Measurements from ENCODE around the gene PLEKHO2.
"Not testable (repeated sequence)": the region's sequence is repeated elsewhere in the genome, so short reads cannot be mapped to it uniquely, and the experiment has no call there.

PLEKHO2 gene, protein sequence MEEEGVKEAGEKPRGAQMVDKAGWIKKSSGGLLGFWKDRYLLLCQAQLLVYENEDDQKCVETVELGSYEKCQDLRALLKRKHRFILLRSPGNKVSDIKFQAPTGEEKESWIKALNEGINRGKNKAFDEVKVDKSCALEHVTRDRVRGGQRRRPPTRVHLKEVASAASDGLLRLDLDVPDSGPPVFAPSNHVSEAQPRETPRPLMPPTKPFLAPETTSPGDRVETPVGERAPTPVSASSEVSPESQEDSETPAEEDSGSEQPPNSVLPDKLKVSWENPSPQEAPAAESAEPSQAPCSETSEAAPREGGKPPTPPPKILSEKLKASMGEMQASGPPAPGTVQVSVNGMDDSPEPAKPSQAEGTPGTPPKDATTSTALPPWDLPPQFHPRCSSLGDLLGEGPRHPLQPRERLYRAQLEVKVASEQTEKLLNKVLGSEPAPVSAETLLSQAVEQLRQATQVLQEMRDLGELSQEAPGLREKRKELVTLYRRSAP

DNA sequence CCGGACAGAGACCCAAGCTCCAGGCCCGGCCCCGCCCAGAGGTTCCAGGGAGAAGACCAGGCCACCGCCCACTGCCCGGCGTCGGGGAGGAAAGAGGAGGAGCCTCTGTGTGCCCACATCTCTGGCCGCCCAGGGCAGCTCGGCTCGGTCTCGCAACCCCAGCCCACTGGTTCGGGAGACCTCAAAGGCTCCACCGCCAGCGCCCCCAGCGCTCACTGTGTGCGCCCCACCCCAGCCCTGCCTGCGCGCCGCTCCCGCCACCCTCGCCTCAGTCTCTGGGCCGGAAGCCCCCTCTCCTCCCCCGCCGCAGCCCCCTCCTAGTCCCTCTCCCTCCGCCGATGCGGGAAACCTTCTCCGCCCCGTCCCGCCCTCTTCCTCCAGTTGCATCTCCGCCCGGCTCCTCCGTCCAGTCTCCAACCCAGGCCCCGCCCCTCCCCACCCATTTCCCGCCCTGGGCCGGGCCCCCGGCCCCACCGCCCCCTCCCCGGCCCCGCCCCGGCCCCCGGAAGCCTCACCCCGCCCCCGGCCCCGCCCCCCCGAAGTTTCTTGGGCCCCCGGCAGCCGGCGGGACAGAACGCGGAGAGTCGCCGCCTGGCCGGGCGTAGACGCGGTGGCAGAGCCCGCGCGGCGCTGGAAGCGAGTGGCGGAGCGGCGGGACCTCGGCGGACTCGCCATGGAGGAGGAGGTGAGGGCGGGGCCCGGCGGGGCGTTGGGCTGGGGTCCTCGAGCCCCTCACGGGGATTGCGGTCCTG is at the start of gene PLEKHO2:
PLEKHO2 (plus strand) TSS at position 572 of the 752 bp plus-strand sequence; CDS start at position 674, 102 bp downstream.
- no peak for FAIRE-seq

DNA sequence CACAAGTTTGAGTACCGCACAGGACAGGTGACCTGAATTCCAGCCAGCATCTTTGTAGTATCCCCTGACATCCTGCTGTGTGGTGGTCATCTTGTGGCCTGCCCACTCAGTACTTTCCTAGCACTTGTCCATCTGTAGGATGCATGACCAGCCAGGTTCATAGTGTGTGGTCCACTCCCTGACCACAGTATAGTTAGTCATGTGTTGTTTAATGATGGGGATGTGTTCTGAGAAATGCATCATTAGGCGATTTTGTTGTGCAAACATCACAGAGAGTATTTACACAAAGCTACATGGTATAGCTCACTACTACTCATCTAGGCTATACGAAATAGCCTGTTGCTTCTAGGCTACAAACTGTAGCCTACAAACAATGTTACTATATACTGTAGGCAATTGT is 49.4 kb upstream of the PLEKHO2 start:
- FAIRE-seq = no peak

DNA sequence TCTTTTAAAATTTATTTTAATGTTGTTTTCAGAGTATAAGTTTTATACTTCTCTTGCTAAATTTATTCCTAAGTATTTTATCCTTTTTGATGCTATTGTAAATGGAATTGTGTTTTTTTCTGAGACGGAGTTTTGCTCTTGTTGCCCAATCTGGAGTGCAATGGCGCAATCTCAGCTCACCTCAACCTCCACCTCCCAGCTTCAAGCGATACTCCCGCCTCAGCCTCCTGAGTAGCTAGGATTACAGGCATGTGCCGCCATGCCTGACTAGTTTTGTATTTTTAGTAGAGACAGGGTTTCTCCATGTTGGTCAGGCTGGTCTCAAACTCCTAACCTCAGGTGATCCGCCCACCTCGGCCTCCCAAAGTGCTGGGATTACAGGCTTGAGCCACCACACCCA is 46.4 kb upstream of the PLEKHO2 start:
- FAIRE-seq = not testable (repeated sequence)

DNA sequence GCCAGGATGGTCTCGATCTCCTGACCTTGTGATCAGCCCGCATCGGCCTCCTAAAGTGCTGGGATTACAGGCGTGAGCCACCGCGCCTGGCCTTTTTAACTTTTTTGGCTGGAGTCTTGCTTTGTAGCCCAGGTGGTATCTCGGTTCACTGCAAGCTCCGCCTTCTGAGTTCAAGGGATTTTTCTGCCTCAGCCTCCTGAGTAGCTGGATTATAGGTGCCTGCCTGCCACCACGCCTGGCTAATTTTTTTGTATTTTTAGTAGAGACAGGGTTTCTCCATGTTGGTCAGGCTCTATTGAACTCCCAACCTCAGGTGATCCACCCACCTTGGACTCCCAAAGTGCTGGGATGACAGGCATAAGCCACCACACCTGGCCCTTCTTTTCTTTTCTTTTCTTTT is 45.8 kb upstream of the PLEKHO2 start:
- not testable (repeated sequence) for FAIRE-seq

DNA sequence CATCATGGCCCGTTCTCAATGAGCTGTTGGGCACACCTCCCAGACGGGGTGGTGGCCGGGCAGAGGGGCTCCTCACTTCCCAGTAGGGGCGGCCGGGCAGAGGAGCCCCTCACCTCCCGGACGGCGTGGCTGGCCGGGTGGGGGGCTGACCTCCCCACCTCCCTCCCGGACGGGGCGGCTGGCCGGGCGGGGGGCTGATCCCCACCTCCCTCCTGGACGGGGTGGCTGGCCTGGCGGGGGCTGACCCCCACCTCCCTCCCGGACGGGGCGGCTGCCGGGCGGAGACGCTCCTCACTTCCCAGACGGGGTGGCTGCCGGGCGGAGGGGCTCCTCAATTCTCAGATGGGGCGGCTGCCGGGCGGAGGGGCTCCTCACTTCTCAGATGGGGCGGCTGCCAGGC is 42.8 kb upstream of the PLEKHO2 start:
- not testable (repeated sequence) for FAIRE-seq

DNA sequence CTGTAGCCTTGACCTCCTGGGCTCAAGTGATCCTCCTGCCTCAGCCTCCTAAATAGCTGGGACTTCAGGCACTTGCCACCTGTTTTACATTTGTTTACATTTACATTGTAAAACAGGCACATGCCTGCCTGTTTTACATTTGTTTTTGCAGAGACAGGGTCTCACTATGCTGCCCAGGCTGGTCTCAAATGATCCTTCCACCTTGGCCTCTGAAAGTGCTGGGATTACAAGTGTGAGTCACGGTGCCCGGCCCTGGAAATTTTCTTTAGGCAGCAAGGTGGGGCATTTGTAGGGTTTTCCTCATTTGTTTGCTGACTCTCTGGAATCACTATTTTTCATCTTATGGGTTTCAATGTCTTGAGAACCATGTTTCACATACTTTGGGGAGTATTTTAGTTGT is 41.2 kb upstream of the PLEKHO2 start:
- FAIRE-seq = no peak

DNA sequence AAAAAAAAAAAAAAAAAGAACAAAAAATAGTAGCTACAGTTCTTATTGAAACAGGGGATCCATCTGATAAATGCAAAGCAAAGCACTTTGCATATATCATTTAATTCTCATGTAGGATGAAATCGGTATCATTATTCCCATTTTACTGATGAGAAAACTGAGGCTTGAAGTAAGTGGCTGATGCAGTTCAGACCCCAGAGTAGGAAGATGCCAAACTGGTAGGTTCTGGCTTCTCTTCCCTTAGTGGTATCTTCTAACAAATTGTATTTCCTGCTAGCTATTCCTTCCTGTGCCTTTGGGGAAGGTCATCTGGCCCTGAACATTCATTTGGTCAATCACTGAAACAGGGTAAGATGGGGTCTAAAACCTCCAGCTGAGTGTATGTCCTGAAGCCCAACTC is 38.2 kb upstream of the PLEKHO2 start:
- FAIRE-seq = no peak

DNA sequence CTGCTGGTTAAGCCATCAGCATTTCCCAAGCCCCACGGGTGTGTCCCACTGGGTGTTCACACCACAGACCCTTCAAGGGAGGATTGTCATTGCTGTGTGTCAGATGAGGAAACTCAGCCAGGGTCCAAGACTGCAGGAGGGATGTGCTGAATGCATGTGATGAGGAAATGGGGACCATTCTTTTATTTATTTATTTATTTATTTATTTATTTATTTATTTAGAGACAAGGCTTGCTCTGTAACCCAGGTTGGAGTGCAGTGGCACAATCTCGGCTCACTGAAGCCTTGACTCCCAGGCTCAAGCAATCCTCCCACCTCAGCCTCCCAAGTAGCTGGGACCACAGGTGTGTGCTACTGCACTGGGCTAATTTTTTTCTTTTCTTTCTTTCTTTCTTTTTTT is 37.1 kb upstream of the PLEKHO2 start:
- no peak for FAIRE-seq

DNA sequence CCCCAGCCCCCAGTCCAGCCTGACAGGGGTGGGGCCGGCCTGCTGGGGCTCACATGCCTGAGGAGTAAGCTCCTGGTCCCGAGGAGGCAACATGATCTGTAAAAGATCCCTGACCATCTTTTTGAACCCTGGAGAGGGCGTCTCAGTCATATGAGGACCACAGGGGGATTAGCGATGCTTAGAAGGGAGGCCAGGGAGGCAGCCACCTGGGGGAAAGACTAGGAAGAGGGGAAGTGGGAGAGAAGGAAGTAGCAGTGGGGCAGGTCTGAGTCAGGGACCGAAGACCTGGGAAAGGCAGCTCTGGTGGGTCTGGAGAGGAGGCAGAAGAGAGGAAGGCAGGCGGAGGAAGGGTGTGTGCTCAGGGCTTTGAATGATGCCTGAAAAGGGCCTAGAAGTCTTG is 35.2 kb upstream of the PLEKHO2 start:
- FAIRE-seq = no peak

DNA sequence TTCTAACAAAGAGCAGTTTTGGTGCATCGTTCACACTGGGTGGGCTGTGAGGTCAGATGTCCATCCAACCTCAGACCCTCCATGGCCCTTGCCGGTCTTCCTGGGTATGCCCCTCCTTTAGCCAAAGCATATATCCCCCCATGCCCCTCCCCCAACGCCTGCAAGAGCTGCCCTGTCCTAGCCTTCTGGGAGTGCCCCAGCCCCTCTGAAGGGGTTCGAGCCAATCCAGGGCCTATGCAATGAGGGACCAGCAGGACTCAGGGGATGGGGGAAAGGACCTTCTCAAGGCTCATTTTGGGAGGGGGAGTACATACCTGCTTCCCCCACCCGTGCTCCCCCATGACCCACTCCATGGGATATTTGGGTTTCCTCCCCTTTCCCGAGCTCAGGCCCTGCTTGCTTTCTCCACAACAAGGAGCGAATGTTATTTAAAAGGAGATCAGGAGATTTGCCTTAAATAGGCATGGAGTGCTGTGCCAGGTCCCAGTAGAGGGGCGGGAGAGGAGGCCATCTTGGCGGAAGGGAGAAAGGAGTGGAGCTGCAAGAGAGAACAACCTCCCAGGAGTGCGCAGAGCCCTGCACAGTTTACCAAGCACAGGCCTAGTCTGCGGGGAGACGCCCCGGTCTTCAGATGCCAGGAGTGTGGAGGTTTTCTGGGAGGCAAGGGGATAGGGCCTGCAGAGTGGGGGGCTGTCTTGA is 34.5 kb upstream of the PLEKHO2 start:
- FAIRE-seq = no peak

DNA sequence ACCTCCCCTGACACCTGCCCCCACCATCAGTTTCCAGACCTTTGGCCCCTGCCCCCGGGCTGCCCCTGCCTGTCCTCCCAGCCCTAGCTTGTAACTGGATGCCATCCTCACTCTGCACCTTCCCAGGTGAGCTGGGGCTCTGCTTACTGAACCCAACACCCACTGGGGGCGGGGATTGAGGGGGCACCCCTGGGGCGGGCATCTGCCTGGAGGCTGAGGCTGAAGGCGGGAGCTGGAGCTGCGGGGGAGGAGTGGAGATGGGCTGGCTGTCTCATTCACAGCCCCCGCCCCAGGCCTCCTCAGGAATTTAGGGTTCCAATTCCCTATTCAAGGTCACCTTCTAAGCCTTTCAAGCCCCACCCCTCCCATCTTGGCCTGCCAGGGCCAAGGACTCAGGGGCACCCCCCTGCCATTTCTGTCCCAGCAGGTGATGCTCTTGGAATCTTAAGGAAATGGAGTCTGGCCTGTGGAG is 33.9 kb upstream of the PLEKHO2 start:
- no peak for FAIRE-seq

DNA sequence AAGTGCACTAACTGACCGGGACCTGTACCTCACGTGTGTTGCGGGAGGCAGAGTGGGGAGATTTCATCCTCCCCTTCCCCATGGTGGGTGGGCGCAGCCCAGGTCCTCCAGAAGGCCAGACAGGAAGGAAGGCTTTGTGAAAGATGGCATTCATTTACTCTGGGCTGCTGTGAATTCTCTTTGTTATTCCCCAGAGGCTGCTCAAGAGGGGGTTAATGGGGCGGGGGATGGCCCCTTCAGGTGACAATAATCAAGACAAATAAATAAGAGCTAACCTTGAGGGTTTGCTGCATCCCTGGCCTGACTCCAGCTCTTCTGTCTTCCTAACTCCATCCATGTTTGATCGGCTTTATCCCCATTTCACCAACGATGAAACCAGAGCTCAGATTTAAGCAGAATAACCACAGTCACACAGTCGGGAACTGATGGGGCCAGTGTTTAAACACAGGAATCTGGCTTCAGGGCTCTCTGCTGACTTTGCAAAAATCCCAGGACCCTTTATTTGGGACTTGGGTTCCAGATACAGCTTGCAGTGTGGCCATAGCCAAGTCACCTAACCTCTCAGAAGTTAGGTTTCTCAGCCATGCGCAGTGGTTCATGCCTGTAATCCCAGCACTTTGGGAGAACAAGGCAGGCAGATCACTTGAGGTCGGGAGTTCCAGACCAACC is 32.8 kb upstream of the PLEKHO2 start:
- no peak for FAIRE-seq

DNA sequence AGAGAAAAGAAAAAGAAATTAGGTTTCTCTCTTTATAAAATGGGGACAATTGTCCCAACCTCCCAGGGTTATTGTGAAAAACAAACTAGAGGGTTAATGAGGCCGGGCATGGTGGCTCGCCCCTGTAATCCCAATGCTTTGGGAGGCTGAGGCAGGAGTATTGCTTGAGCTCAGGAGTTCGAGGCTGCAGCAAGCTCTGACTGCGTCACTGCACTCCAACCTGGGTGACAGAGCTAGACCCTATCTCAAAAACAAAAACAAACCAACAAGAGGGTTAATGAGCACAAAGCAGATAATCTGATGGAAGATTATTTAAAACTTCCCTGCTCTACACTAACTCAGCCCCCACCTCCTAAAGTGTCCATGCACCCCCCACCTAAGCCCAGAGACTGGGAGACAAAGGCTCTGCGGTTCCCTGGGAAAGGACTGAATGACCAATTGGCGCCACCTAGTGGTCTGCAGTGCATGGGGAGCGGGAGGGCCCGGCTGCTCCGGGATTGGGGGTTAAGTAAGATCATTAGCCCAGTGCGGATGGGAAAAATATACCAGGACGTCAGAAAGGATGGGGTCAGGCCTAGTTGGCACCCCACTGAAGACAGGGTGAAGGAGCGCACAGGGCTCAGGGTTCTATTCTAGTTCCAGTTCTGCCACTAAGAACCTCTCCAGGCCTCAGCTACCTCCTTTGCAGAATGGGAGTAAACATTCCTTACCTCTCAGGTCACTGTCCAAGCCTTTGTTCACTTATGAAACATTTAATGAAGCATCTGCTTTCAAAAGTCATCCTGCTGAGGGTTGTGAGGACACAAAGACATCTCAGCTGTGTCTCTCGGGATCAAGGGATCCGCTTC is 31.8 kb upstream of the PLEKHO2 start:
- no peak for FAIRE-seq

DNA sequence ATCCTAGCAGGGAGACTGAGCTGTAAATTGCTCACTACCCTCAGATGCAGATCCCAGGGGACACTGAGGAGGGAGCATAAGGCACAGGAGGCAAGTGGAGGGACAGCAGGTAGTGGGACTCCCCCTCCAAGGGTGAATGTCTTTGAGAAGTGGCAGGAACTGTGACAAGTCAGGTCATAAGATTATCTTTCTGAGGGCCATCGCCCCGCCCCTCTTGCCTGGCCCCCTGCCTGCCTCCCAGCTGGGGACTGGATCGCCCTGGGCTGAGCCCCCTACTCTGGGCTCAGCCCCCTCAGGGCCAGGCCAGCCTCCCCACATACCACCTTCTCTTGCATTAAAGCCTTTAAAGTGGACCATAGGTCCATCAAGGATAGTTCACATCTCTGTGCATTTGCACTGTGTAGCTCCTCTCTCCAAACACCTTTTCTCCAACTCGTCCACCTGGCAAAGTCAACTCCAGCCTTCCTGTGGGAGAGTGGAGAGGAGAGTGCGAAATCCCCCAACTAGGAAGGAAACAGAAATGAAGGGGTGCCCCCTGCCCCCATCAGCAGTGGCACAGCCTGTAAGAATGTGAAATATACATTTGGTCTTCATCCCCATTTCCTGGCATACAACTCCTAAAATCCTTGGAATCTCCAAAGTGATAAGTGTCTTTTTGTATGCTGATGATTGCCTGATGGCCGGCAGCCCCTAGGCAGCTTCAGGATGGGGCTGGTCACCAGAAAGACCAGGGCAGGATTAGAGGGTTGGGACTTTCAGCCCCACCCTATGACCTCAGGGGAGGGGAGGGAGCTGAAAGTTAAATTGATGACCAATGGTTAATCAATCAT is 31.0 kb upstream of the PLEKHO2 start:
- no peak for FAIRE-seq

DNA sequence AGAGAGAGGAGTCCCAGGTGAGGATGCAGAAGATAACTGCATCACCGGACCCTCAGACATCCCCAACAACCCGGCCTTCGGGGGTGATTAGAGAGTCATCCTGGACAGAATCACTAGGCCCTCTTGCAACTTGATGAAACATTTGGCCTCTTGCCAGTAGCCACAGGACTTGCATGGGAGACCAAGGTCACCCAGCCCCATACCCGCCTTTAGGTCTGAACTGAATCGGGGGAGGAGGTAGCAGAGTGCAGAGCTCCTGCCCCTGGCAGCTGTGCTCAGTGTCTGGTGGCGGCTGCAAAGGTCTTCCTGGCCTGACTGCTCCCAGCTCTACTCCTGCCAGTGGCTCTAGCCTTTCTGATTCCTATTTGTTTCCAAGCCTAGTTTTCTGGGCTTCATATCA is 28.6 kb upstream of the PLEKHO2 start:
- FAIRE-seq = no peak

DNA sequence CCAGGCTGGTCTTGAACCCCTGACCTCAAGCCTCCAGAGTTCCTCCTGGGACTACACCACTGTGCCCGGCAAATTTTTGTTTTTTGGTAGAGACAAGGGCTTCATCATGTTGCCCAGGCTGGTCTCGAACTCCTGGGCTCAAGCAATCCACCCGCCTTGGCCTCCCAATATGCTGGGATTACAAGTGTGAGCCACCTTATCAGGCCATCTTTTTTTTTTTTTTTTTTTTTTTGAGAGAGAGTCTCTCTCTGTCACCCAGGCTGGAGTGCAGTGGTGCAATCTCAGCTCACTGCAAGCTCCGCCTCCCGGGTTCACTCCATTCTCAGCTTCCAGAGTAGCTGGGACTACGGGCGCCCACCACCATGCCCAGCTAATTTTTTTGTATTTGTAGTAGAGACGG is 27.4 kb upstream of the PLEKHO2 start:
- not testable (repeated sequence) for FAIRE-seq

DNA sequence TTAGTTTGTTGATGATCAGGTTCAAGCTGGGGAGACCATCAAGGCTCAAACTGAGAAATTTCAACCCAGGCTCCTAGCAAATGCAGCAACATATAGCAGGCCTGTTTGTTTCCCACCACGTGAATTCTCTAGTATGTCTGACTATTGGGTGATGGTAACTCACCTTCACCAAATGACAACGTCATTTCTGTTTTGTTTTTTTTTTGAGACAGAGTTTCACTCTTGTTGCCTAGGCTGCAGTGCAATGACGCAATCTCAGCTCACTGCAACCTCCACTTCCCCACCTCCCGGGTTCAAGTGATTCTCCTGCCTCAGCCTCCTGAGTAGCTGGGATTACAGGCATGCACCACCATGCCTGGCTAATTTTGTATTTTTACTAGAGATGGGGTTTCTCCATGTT is 26.8 kb upstream of the PLEKHO2 start:
- not testable (repeated sequence) for FAIRE-seq

DNA sequence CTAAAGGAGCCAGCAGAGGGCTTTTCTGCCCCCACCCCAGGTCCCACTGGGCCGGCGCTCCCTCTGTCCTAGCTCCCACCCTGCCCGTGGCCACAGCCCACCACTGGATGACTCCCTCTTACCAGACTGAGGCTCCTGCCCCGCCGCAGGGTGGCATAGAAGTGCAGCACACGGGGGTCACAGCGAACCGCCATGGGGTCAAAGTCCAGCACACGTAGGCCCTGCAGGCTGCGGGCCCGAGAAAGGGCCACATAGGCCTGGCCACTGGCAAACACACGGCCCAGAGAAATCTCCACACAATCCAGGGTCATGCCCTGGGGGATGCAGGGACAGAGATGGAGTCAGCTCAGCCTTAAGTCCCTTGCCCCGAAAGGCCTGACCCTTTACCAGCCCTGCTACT is 25.3 kb upstream of the PLEKHO2 start:
- FAIRE-seq = no peak

DNA sequence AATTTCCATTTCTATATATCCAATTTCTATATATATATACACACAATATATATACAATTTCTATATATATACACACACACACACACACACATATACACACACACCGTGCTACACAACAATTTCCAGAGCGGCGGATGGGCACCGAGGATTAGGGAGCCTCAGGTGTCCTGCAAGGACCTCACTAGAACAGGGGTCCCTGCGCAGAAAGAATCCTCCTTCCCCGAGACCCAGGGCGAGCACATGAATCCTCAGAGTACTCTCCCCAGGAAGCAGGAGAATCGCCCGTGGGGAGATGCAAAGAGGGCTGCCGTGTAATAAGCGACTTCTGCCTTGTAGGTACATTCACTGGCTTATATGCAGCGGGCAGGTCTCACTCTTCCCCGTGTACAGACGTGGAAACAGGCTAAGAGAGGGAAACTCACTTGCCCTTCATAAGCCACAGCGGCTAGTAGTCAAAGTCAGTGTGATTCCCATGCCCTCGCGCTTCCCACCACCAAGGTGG is 16.7 kb upstream of the PLEKHO2 start:
- no peak for FAIRE-seq

Measured in endometrium (tissue), 2 donors.